GM19397 (cell line): Measurements from ENCODE around the gene GTPBP2.
"Not testable (repeated sequence)": the region's sequence is repeated elsewhere in the genome, so short reads cannot be mapped to it uniquely, and the experiment has no call there.

Source experiments
- ATAC-seq: cut with Tn5 transposase; IDR thresholded peaks from one replicate; pipeline ENCODE4 v1.9.1; 2021; ENCODE audit warnings: mild to moderate bottlenecking, moderate library complexity; ENCODE audit not compliant: unreplicated experiment

Gene GTPBP2

DNA sequence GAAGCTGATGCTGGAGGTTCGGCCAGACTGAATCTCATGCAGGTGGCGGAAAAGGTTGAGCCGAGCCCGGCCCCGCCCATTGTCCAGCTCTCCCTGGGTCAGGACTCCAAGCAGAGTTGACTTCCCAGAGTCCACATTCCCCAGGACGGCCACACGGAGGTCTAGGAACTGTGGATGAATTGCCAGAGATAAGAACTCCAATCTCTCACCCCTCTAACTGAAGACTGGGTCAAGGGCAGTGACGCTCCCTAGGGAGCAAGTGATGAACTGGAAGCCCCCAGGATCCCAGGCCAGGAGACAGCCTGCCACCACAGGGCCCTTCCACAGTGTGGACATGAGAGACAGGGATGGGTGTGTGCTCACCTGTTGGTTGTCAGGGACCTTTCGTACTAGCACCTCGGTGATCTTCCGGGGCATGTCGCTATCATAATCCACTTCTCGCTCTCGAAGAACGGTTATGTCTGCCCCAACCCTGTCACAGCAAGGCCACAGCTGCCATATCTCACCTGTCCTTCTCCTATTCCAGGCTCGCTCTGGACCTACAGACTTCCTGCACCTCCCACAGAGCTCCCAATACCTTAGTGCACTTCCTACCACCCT, 3.6 kb downstream of the GTPBP2 start:
- no peak for ATAC-seq

DNA sequence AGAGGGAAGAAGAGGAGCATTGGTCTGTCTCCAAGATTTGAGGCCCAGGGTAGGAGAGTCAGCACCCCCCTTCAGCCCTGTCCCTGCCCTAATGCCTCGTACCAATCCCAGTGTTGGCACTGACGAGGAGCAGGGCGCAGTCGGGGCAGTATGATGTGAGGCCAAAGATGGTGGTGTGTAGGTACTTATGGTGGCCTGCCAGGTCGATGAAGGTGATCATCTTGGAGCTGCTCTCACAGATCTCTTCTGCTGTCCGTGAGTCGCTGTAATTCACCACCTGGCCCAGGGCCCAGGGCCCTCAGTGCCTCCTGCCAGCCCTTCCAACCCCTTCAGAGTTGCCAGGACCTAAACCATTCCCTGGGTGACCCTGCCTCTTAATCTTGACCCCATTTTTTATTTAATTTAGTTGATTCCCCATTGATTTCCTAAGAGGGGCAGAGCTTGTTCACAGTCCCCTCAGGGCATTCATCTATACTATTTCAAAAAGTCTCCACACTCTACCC, 4.2 kb downstream of the GTPBP2 start:
- ATAC-seq: no peak

DNA sequence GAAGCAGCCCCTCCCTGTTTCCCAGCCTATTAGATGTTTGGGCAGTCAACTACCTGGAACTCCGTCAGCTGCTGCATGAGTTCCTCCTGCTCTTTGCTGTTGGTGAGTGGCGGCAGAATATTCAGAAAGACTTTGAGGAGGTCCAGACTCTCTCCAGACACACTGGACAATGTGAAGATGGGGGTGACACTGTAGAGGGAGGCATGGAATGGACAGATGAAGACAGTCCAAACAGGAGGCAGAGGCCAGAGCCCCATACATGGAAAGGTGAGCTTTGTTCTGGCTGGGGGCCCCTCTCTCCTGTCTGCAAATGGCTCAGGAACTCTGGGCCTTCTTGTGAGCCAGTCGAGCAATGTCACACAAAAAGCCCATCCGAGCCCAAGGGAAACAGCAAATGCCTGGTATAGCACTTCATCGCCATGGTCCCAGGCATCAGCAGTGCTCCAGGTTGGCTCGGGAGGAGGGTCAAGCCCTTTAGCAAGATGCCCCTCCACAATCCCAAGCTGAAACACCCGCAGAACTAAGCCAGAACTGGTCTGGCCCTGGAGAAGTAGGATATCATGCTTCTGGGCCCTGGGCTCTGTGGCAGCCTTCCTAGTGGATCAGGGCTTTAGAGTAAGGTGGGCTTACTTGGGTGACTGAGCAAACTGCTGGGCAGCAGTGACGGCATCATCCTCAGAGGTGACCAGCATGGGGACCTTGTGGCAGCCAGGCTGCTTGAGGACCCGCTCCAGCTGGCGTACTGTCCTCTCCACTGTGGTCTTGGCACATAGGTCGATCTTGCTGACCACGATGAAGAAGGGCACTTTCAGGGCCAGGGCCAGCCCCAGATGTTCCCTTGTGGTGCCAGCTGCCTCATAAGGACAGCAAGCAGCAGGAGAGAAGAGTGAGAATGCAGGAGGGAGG, 4.9 kb downstream of the GTPBP2 start:
- ATAC-seq: no peak

DNA sequence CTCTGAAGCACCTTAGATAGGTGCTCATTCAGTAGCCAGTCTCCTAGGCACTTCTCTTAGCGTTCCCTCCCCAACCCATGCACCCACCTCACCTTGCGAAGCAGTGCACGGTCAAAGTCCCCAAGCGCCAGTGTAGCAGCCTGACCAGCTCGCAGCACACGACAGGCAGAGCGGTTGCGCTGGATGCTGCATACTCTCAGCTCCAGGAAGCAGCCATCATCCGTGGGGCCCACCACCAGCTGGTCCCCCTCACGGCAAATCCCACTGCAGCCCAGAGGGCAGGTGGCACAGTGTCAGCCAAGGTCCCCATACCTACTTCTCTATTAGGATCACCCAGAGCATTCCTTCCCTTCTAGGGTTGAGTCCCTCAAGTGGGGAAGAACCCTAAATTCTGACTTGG, 6.5 kb downstream of the GTPBP2 start:
- ATAC-seq: no peak

DNA sequence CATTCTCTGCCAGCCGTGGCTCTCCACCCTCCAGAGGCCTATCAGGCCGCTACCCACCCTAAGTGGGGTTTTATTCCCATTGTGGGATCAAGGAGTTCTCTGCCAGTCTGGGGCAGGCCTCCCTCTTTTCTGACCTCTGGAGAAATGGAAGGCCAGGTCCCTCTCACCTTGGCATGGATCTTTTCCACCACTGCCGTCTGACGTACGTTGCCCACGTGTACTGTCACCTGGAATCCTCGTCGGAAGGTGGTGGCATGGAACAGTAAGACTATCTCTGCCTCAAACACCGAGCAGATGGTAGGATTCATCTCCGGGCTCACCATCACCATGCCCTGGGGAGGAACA, 7.3 kb downstream of the GTPBP2 start:
- no peak for ATAC-seq

DNA sequence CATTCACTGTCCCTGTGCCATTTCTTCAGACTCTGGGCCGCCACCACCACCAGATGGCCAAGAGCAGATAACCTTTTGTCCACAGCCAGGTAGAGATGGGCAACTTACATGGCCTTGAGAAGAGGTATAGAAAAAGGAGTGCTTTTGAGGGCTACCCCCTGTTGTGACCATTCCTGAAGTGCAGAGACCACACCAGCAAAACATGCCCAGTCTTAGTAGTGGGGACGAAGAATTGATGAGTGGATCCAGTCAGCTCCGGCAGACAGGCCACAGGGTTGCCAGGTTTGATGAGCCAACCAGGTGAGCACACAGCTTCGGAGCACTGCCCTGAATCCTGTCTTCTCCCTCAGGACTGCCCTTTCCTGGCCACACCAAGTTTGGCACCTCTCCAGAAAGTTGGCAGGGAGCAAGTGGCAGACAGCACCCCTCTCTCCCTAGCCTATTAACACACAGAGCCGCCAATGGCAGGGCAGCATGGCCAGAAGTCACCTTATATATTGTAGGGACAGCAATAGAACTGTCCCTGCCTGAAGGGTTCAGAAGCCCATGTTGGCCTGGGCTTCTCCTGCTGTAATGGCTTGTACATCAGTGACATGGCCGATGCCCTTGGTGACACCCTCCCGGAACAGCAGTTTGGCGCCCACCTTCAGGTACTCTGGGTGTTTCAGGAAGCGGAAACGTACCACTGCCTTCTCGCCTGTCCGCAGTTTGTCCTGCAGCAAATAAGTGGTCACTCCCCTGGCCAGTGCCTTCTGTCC, 7.8 kb downstream of the GTPBP2 start:
- no peak for ATAC-seq

DNA sequence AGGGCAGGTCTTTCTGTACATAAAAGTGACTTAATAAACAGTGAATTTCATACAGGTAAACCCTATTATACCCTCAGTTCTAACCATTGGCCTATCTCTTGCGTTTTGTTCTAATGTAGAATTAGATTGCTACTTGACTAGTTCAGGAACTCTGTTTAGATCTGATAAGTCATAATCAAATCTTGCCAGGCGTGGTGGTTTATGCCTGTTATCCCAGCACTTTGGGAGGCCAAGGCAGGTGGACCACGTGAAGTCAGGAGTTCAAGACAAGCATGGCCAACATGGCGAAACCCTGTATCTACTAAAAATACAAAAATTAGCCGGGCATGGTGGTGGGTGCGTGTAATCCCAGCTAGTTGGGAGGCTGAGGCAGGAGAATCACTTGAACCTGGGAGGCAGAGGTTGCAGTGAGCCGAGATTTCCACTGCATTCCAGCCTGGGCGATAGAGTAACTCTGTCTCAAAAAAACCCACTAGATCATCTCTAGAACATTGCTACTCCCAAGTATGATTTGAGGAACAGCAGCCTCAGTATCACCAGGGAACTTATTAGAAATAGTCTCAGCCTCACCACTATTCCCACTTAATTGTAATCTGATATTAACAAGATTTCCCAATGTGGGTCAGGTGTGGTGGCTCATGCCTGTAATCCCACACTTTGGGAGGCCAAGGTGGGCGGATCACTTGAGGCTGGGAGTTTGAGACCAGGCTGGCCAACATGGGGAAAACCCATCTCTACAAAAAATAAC, 12.2 kb downstream of the GTPBP2 start:
- ATAC-seq: no peak

DNA sequence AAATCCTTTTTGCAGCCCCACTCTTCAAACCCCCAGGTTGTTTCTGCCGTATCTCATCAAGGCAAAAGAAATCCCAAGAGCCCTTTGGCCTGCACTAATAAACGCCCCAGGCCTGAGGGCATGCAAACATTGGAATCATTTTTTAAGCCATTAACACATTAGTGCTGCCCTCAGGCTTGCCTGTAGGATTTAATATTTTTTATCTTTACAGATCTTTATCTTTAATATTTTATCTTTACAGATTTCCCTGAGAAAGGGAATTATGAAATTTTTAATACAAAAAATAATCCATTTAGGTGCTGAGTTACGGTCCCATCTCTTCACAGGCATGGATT, 14.7 kb downstream of the GTPBP2 start:
- ATAC-seq: no peak

DNA sequence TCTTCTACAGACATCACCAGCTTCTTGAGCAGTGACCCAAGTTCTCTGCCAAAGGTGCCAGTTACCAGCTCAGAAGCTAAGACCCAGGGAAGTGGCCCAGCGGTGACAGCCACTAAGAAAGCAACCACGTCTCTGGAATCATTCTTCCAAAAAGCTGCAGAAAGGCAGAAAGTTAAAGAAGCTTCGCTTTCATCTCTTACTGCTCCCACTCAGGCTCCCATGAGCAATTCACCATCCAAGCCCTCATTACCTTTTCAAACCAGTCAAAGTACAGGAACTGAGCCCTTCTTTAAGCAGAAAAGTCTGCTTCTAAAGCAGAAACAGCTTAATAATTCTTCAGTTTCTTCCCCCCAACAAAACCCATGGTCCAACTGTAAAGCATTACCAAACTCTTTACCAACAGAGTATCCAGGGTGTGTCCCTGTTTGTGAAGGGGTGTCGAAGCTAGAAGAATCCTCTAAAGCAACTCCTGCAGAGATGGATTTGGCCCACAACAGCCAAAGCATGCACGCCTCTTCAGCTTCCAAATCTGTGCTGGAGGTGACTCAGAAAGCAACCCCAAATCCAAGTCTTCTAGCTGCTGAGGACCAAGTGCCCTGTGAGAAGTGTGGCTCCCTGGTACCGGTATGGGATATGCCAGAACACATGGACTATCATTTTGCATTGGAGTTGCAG, 15.2 kb downstream of the GTPBP2 start:
- ATAC-seq: no peak

DNA sequence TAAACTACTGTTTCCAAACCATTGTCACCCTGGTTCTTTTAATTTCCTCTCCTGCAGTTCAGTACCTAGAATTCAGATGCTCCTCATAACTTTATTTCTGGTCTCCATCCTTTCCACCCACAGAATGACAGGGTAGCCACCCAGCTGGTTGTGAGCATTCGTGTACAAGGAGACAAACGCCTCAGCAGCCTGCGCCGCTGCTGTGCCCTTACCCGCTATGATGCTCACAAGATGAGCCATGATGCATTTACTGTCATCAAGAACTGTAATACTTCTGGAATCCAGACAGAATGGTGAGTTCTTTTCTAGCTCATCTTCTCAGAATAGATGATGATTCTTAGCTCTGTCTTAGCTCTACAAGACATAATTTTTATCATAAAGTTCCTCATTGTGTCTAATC, 18.6 kb downstream of the GTPBP2 start:
- ATAC-seq: no peak

DNA sequence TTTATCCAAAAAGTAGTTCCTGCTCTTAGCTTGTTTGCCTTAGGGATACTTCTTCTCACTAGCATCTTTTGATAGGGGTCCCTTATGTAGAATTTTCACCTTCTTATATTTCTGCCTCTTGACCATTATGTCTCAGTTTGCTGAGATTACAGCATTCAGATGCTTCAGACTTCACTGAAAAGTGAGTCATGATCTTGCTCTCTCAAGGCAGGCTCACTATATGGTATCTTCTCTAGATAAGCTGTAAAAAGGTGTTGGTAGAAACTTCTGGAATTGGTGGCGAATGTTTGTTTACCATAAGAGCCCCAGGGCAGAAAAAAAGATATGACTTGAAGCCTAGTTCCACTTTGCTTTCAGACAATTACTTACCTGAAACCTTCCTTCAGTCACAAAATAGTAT, 19.7 kb downstream of the GTPBP2 start:
- no peak for ATAC-seq

DNA sequence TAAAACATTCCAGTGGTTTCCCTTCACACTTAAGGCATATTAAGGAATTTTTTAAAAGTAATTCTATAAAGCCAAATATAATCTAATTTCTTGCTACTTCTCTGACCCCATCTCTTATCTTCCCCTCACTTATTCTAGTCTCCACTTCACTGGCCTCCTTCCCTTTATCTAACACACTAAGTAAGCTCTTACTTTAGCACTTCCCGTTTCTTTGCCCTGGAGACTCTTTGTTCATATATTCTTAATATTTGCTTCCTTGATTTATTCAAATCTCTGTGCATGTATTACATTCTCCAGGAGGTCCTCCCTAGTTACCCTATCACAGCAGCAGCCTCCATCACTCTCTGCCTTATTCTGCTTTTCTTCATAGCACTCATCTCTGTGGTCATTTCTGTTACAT, 20.3 kb downstream of the GTPBP2 start:
- ATAC-seq: no peak

DNA sequence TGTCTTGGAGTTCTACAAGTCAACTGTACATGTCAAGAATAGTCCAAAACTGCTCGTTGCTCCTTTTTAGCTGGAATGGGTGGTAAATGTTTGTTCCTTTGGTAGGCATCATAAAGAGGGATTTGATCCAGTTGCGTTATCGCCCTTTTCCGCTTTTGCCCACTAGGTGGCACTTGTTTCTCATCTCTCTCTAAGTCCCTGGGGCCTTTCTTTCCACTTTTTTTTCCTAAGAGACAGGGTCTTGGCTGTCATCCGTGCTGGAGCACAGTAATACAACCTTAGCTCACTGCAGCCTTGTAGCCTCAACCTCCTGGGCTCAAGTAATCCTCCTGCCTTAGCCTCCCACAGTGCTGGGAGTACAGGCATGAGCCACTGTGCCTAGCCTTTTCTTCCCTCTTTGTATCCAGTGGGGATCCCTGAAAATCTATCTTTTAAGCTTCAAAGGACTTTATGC, 20.7 kb downstream of the GTPBP2 start:
- no peak for ATAC-seq

DNA sequence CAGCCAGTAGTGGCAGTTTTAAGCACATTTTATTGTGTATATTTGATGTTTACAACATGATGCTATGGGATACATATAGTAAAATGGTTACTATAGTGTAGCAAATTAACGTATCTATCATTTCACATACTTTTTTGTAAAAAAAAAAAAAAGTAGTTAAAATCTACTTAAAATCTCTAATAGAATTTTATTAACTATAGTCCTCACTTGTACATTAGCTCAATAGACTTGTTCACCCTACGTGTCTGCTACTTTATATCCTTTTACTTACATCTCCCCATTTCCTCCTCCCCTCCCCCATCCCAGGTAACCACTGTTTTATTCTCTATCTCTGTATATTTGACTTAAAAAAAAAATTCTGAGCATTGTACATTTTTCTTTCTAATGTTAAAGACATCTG, 23.0 kb downstream of the GTPBP2 start:
- no peak for ATAC-seq

DNA sequence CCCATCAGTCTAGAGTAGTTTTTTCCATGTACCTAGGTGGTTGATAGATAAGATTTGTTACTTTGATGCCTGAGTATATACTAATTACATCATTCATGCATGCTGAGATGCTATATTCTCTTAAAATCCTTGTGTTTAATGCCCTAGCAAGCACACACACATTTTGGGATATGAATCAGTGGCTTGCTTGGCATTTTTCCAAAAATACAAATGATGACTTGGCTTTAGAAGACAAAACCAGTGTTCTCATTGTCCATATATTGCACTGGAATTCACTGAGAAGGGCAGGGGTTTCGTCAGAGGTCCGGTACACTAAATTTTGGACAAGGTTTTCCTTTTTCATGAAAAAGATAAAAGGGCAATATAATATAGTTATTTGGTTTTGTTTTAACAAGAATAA, 24.9 kb downstream of the GTPBP2 start:
- no peak for ATAC-seq

DNA sequence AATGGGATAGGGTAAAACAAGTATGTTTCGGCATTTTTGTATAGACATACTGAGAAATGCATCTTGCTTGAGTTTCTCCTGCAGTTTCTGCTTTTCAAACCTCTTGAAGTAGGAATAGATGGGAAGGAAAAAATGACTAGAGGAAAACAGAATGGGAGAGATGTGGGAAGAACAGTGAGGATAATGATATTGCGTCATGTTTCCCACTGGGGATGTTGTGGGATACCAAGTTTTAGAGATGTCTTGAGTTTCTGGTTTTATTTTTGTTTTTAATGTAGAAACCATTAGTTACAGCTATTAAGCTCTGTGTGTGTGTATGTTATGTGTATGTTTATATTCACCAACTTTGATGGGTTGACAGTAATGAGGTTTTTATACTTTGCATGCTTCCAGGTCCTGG, 28.5 kb downstream of the GTPBP2 start:
- ATAC-seq: no peak

DNA sequence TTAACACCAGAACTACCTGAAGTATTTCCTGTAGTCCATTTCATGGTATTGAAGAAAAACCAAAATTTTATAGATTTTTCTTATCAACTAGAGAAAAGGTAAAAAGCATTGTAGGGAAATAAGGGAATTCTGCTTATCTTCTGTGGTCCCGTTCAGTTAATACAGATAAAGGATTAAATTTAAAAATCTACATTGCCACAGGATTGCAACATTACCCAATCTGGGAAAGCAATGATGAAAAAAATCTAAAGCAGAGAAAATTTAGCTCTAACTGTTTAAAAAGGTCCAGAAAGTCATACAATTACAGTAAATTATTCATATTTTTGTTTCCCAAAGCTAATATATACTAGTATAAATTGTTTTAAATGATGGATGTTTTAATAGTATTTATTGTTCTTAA, 35.1 kb downstream of the GTPBP2 start:
- no peak for ATAC-seq

DNA sequence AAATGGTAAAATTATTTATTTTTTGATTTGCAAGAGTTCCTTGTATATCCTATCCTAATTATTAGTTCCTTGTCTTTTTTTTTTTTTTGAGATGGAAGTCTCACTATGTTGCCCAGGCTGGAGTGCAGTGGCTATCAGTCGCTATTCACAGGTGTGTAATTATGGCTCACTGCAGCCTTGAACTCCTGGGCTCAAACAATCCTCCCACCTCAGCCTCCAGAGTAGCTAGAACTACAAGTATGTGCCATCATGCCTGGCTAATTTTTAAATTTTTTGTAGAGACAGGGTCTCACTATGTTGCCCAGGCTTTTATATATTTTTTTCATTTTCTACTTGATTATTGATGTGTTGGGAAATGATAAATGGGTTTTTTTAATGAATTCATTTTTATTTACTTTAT, 39.5 kb downstream of the GTPBP2 start:
- not testable (repeated sequence) for ATAC-seq

DNA sequence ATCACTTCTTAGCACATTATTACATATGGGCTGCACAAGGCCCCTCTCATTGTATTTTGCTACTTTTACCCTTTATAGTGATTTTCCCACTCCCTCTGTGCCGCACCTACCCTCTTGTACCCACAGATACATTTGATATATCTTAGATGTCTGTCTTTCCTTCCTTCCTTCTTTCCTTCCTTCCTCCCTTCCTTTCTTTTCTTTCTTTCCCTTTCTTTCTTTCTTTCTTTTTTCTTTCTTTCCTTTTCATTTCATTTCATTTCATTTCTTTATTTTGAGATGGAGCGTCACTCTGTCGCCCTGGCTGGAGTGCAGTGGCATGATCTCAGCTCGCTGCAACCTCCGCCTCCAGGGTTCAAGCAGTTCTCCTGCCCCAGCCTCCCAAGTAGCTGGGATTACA, 40.9 kb downstream of the GTPBP2 start:
- no peak for ATAC-seq

DNA sequence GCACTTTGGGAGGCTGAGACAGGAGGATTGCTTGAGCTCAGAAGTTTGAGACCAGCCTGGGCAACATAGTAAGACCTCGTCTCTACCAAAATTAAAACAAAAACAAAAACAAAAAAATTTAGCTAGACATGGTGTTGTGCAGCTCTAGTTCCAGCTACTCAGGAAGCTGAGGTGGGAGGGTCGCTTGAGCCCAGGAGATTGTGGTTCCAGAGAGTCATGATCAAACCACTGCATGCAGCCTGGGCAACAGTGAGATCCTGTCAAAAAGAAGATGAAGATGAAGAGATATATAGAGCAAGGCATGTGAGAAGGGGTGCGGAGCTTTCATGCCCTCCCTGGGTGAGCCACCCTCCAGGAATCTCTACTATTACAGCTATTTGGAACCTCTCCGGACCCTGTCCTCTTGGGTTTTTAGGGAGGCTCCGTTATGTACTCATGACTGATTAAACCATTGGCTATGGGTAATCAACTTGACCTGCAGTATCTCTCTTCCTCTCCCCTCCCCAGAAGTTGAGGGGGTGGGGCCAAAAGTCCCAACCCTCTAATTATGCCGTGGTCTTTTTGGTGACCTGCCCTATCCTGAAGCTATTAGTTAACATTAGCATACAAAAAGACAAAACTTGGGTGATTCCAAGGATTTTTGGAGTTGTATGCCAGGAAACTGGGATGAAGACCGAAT, 44.0 kb downstream of the GTPBP2 start:
- no peak for ATAC-seq
